GM18502 (cell line): ENCODE results near the gene HS2ST1.
A peak's percentile ranks its signal among the peaks of the same experiment; 100 is the strongest.

Experiments
- ATAC-seq: cut with Tn5 transposase; IDR thresholded peaks from one replicate; pipeline ENCODE4 v1.9.1; 2021; ENCODE audit warnings: mild to moderate bottlenecking; ENCODE audit not compliant: unreplicated experiment, poor library complexity

HS2ST1 gene

GRCh38 chr1:87151500-87152421 lies 237.3 kb downstream of the HS2ST1 start:
- ATAC-seq, result peak; percentile 83

- no peak for ATAC-seq
These were observed 239.9 kb downstream of the HS2ST1 start for GRCh38 chr1:87154384-87154783.

GRCh38 chr1:87155170-87155569 lies 240.7 kb downstream of the HS2ST1 start:
- no peak for ATAC-seq

- no peak for ATAC-seq
These were observed 241.2 kb downstream of the HS2ST1 start for GRCh38 chr1:87155648-87156047.

GRCh38 chr1:87156124-87156523 lies 241.7 kb downstream of the HS2ST1 start:
- ATAC-seq, result no peak

- no peak for ATAC-seq
These were observed 245.0 kb downstream of the HS2ST1 start for GRCh38 chr1:87159378-87159915.
